NOMO-1 (cell line): Measurements from ENCODE around the gene BHLHA15.

ENCODE experiments used
- DNase-seq, 2 experiments: peaks; one replicate each; lab custom pipeline; 2025; ENCODE audit not compliant: unreplicated experiment in 2 of 2; lab: John Stamatoyannopoulos, UW

The BHLHA15 gene

DNA sequence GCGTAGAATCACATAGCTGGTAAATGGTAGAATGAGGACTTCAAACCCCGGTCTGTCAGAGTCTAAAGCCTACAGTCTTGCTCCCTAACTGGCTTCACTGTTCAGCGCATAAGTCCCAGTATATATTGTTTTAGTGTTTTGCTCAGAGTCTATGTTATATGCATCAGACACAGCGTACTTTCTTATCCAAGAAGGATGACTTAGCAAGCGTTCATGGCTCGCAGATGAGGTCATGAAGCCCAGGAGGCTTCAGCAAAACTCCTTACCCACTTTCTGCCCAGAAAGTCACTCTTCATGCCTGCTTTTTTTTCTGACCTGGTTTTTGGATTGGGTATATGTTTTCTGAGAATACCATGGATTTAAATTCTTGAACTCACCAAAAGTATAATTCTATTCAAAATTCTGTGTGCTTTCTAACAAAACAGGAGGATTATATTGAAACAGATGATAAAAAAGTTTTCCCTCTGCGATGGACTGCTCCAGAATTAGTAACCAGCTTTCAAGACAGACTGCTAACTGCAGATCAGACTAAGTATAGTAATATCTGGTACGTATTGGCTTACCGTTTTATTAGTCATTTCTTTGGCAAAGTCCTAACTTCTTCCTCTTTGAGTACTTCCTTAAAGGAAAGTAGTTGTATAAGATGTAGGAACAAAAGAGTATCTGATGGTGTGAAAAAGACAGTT is 24.6 kb upstream of the BHLHA15 start:
- DNase-seq = peak in 1 of 2 experiments; percentile 85

DNA sequence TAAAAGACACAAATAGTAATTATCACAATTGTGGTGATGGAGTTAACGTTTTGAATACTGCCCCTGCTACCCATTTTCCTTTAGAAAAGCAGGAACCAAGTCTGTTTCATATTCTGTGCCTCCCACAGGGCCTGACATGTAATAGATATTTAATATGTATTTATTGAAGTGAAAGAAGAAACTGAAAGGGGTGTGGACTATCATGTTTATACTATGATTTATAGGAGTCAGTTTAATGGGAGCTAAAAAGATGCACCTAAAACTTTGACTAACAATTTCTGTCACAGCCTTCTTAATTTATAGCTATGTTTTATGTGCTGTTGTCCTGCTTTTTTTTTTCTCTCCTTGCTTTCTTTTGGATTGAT is 24.1 kb upstream of the BHLHA15 start:
- peak; percentile 85 to 94 for DNase-seq

DNA sequence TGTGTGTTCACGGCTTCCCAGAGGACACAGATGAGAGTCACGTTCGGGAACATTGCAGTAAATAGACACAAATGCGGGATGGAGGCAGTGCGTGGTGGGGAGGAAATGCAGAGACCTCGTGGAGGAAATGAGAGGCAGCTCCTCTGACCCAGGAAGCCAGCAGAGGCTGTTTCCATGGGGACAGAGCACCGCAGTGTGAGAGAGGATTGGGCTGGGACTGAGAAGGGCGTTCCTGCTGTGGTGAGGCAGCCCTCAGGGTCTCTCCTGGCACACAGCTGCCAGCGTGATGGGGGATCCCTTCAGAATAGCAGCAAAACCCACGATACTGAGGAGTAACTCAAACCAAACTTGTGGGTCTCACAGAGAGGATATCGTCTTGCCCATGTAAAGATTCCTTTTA is 21.7 kb upstream of the BHLHA15 start:
- no peak for DNase-seq

DNA sequence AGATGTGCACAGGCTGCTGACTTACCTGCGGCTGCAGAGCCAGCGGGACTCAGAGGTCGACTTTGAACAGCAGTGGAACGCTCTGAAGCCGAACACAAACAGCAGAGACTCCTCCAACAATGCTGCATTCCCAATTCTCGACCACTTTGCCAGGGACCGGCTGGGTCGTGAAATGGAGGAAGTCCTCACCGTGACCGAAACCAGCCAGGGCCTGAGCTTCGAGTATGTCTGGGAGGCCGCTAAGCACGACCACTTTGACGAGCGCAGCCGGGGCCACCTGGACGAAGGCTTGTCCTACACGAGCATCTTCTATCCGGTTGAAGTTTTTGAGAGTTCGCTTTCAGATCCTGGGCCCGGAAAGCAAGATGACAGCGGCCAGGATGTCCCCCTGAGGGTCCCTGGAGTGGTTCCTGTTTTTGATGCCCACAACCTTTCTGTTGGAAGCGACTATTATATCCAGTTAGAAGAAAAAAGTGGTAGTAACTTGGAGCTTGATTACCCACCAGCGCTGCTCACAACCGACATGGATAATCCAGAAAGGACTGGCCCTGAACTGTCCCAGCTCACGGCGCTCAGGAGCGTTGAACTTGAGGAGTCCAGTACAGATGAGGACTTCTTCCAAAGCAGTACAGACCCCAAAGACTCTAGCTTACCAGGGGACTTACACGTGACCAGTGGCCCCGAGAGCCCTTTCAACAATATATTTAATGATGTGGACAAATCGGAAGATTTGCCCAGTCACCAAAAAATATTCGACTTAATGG is 19.4 kb upstream of the BHLHA15 start:
- no peak for DNase-seq

DNA sequence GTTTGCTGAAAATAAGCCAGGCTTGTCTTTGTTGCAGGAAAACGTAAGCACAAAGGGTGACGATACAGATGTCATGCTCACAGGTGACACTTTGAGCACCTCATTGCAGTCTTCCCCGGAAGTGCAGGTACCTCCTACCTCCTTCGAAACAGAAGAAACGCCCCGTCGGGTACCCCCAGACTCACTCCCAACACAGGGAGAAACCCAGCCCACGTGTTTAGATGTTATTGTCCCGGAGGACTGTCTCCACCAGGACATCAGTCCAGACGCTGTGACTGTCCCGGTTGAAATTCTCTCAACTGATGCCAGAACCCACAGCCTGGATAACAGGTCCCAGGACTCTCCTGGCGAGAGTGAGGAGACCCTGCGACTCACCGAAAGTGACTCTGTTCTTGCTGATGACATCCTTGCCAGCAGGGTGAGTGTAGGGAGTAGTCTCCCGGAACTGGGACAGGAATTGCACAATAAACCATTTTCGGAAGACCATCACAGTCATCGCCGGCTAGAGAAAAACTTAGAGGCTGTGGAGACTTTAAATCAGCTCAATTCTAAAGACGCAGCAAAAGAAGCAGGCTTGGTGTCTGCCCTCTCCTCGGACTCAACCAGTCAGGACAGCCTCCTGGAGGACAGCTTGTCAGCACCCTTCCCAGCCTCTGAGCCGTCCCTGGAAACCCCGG is 18.3 kb upstream of the BHLHA15 start:
- no peak for DNase-seq

DNA sequence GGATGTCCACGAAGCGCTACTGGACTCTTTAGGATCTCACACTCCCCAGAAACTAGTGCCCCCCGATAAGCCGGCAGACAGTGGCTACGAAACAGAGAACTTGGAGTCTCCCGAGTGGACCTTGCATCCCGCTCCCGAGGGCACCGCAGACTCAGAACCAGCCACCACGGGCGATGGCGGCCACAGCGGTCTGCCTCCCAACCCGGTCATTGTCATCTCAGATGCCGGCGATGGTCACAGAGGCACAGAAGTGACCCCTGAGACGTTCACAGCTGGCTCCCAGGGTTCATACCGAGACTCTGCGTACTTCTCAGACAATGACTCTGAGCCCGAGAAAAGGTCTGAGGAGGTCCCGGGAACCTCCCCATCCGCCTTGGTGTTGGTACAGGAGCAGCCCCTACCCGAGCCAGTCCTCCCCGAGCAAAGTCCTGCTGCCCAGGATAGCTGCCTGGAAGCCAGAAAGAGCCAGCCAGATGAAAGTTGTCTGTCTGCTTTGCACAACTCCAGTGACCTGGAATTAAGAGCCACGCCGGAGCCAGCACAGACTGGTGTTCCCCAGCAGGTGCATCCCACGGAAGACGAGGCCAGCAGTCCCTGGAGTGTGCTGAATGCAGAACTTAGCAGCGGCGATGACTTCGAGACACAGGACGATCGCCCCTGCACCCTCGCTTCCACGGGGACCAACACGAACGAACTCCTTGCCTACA is 17.6 kb upstream of the BHLHA15 start:
- DNase-seq = no peak

DNA sequence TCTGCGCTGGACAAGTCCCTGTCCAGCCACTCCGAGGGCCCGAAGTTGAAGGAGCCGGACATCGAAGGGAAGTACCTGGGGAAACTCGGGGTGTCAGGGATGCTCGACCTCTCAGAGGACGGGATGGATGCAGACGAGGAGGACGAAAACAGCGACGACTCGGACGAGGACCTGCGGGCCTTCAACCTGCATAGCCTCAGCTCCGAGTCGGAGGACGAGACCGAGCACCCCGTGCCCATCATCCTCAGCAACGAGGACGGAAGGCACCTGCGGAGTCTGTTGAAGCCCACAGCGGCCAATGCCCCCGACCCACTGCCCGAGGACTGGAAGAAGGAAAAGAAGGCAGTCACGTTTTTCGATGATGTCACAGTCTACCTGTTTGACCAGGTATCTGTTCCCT is 17.1 kb upstream of the BHLHA15 start:
- DNase-seq = no peak

DNA sequence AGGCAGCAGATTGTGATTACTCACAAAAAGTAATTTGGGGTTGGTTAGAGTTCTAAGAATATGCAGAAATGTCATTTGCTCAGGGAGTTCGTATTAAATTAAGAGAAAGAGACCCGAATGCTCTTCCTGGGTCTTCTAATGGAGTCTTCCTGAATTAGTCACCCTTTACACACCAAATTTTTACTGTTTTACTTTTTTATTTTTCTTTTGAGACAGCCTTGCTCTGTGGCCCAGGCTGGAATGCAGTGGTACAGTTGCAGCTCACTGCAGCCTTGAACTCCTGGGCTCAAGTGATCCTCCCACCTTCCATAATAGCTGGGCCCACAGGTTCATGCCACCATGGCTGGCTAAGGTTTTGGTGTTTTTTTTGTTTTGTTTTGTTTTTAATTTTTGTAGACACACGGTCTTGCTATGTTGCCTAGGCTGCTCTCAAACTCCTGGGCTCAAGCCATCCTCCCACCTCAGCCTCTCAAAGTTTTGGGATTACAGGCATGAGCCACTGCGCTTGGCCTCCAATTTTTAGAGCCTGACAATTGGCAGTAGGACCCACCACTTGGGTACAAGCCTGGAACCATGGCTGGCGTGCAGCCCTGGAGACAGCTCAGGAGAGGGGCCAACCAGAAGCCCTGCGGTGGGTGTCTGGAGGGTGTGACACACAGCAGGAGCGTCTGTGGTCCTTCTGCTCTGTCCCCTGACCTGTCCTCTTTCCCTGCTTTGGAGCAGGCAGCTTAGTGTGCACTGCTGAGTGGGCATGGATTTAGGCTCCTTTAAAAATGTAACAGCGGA is 16.4 kb upstream of the BHLHA15 start:
- DNase-seq = no peak

DNA sequence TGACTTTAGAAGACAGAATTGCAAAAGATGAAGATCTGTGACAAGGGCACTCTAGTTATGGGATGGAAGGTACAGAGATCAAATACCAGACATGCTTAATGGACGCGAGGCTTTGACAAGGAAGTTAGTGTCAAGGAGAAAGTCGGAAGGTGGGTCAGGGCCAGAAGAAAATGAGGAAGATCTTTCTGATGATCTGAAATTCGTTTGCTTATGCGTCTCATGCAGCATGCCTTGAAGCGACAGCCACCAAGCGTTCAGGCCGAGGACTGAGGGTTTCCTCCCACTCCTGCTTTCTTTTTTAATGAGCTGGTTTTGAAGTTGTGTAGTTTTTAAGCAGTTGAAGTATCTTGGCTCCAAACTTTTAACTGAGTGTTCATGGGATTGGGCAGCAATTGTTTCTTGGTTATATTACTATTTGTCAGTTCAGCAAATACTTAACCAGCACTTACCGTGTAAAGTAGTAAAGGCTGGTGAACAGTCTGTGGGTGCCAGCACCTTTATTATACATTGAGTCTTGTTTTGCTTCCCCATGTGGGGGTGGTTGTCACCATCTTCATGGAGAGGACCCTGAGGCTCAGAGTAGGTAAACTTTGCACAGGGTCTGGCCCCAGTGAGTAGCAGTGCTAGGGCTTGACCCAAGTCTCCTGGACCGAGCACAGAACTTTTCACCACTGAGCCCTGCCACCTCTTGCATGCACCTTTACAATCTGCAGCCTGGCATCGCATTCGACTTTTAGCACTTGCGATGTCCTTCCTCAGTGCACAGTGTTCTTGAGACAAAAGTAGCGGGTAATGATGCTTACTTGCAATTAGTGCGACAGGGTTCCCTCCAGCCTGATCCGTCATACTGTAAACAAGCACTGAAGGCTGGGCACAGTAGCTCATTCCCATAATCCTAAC is 14.3 kb upstream of the BHLHA15 start:
- DNase-seq = peak; percentile 92 to 96

DNA sequence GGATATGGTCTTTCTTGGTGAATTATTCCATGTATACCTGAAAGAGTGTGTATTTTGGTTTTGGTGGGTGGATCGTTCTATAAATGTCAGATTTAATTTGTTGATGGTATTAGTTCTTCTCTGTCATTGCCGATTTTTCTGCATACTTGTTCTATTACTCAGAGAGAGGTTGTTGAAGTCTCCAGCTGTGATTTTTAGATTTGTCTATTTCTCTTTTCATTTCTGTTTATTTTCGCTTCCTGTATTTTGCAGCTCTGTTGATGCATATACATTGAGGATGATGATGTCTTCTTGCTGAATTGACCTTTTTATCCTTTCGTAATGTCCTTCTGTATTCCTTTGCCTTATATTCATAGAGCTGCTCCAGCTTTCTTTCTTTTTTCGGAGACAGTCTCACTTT is 12.1 kb upstream of the BHLHA15 start:
- DNase-seq = no peak

DNA sequence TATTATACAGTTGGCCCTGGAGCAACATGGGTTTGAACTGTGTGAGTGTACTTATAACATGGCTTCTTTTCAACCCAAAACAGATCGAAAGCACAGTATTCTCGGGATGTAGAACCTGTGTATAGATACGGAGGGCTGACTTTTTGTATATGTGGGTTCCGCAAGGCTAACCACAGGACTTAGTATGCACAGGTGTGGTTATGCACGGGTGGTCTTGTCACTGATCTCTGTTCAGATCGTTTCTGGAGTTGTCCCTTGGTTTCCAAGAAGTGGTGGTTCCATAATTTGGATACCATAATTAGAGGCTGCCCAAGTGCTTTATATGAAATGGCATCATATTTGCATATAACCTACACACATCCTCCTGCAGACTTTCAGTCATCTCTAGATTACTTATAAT is 10.9 kb upstream of the BHLHA15 start:
- no peak for DNase-seq

DNA sequence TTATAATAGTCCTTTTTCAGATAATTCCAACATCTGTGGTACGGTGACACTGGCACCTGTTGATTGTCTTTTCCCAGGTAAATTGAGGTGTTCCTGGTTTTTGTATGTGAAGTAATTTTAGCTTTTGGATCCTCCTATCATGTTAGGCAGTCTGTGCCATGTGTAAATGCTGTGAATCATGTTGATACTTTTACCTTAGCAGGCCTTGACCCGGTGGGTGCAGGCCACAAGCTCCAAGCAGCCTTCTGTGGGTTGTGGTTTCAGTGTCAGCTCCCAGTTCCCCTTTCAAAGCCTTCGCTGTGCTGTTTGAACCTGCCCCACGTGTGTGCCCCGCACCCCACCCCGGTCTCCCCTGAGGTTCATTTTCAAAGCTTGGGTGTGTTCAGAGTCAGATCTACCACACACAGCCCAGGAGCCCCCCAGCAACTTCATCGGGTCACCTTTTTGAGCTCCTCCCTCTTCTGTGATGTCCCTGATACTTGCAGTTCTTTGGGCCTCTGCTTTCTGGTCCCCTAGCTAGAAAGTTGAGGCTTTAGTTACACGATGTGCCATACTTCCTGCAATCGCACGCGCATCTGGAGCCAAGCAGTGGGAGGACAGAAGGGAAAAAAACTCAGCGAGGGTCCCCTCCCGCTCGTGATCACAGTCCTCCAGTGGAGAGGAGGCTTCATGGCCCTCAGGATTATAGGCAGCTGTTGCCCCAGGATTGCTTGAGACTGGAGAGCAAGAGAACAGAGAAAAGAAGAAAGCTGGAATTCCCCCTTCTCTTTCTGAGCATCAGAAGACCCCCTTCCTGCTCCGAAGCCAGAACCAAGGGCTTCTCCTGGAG is 8.7 kb upstream of the BHLHA15 start:
- DNase-seq = peak; percentile 94 to 99

DNA sequence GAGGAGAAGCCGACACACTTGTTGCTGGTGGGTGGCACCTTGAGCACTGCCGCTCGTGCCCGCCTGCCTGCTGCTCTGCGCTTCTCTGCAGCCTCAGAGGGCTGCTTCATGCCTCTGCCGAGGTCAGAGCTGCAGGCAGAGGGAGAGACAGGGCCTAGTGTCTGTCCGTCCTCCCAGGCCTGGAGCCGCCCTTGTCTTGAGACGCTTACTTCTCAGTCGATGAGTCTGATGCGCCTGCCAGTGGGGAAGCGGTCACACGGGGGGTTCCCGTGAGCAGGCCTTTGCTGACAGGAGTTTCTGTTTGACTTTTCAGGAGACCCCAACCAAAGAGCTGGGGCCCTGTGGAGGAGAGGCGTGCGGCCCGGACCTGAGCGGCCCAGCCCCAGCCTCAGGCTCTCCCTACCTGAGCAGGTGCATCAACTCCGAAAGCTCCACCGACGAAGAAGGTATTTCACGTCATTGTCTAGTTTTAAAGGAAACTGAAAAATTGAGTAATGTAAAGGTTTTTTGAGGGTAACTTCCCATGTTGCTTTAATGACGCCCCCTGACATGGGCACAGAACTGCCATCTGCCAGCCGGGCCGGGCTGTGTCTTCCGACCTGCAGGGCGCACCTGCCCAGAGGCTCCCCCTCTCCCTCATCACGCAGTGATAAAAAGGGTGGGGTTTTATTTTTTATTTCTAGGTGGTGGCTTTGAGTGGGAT is 7.8 kb upstream of the BHLHA15 start:
- no peak for DNase-seq

DNA sequence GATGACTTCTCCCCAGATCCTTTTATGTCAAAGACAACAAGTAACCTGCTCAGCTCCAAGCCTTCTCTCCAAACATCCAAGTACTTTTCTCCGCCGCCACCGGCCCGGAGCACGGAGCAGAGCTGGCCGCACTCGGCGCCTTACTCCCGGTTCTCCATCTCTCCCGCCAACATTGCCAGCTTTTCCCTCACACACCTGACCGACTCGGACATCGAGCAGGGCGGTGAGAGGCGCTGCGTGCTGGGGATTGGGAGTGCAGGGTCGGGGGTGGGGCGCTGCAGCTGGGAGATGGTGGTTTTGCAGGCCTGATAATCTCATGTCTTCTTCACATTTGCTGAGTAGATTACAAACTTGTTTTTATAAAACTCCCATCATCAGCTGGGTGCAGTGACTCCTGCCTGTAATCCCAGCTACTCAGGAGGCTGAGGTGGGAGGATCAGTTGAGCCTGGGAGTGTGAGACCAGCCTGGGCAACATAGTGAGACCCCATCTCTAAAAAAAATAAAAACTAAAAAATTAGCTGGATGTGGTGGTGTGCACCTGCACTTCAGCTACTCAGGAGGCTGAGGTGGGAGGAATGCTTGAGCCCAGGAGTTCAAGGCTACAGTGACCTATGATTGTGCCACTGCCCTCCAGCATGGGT is 7.2 kb upstream of the BHLHA15 start:
- DNase-seq = no peak

DNA sequence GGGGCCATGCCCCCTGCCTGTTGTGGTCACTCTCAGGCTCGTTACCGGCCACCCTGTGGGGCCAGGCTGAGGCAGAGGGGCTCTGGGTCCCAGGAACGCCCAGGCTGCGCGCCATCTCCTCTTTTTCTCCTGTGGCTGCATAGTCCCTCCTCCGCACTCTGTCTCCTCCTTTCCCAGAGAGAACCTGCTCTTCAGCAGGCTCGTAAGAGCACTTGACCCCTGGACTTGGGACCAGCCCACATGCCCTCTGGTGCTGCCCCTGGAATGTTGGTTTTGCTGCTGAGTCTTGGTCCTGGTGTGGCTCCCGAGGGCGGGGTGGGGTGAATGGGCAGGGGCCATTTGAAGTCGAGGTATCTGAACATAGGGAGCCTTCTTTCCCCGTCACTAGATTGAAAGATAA is 6.6 kb upstream of the BHLHA15 start:
- DNase-seq = no peak

DNA sequence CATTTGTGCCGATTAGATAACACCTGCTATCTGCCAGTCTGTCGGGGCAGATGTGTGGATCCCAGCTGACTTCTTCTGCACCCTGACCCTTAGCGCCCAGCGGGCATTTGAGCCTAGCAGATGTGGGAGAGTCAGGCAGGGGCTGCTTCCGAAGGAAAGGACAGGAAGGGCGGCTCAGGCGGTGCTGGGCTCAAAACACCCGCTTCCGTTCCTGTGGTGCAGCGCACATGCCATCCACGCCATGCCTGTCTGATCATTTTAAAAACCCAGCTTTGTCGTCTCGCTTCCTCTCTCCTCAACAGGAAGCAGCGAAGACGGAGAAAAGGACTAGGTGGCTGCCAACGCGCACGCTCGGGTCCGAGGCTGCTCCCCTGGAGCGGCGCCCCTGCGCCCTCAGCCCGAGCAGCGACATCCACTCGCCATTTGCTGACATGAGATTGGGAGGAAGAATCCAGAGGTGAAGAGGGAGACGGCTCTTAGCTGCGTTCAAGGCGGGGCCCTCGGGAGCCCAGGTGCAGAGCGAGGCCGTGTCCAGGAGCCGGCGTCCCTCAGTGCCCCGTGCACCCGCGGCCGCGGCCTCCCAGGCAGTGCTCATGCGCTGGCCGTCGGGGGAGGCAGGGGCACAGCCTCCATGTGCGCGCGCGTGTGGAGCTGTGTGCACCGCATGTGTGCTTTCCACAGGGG is 5.9 kb upstream of the BHLHA15 start:
- DNase-seq = no peak
